GM18873 (cell line): ENCODE measurements around the gene MON1A.

Experiments
- ATAC-seq: cut with Tn5 transposase; IDR thresholded peaks from one replicate; pipeline ENCODE4 v1.9.1; 2021; ENCODE audit warnings: mild to moderate bottlenecking, moderate library complexity, moderate number of reproducible peaks; ENCODE audit not compliant: unreplicated experiment, low FRiP score

MON1A gene

DNA sequence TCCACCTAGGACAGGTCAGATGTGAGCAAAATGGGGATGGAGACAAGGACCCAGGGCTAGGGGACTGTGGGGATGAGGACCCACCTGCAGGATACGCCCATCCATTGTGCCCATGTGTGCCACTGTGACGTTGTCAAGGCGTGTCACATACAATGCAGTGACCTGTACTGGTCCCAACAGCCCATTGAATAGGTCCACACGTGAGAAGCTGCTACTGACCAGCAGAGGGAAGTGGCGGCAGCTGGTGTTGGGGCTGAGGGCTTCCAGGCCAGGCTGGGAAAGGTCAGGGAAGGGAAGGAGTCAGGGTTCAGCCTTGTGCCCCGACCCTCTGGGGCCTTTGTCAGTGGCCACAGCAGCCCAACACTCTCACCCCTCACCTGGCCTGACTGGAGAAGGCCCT lies 30.6 kb downstream of the MON1A start:
- ATAC-seq, result no peak

DNA sequence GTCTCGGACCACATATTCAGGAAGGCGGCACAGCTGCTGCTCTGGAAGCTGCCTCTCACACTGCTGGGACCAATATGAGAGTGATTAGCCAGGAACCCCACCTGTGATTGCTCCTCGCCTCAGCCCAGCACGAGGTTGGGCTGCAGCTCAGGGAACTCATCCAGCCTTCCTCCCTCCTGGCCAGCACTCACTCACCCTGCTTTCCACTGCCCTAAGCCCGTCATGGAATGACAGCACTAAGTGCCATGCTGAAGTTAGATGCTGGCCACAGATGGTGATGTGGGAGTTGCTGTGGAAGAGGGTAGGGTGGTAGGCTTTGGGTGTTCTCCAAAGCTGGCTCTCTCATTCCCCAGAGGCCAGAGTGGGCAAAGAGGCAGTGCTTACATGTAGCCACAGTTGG lies 33.3 kb downstream of the MON1A start:
- ATAC-seq, result no peak

DNA sequence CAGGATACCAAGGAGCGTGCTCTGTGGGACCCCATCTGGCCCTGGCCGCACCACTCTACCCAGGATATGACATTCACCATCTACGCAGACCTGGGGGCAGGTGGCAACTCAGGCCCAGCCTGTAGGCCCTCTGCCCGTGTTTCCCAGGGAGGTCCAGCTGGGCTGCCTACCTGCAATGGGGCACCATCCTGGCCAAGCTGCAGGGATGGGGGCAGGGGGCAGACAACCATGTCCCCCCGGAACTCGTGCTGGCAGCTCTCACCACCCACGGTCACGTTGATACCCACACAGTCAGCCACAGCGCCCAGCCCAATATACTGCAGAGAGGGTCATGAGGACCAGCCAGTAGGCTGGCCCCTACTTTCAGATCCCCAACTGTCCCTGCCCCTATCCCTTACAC lies 33.8 kb downstream of the MON1A start:
- ATAC-seq, result no peak

DNA sequence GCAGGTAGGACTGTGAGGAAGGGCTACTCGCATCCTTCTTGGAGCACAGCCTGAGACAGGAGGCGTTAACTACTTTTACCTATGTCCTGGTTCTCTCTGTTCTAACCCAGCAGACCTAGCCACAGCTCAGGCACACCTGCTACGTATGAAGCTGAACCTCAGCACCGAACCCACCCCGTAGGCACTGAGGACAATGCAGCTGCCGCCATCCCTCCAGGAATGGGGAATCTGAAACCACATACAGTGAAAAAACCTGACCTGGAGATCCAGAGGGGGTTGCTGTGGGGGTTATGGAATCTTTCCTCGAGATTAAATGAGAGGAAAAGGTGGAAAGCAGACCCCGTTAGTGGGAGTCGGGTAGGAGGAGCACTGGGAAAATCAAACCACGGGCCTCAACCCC lies 40.3 kb downstream of the MON1A start:
- ATAC-seq, result no peak

DNA sequence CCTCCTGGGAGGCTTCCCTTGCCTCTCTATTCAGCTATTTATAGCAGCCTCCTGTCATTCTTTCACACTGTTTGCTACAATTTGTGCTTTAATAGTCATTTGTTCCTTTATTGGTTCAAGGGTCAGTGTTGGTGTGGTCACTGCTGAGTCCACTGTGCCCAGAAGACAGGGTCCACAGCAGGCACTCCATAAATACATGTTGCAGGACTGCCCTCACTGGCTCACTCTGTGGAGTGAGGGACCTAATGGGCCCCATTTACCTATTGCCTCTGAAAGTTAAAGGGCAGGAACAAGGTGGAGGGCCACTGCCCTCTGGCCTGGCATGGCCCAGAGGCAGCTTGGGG lies 42.7 kb downstream of the MON1A start:
- ATAC-seq, result no peak

DNA sequence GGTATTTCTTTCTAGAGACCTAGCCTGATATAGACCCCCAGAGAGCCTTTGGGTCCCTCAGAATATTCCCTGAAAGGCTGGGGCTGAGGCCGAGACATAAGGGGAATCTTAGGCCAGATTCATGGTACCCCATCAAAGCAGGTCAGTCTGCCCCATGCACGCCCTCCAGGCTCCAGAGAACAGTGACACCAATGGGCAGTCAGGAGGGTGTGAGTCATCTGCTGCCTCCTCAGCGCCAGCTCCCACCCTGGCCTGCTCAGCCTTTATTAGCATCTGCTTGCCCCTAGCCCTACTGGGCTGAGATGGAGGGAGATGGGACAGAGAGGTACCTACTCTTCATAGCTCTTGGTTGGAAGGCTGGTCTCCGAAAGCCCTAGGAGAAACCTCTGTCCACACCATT lies 45.6 kb downstream of the MON1A start:
- no peak for ATAC-seq

DNA sequence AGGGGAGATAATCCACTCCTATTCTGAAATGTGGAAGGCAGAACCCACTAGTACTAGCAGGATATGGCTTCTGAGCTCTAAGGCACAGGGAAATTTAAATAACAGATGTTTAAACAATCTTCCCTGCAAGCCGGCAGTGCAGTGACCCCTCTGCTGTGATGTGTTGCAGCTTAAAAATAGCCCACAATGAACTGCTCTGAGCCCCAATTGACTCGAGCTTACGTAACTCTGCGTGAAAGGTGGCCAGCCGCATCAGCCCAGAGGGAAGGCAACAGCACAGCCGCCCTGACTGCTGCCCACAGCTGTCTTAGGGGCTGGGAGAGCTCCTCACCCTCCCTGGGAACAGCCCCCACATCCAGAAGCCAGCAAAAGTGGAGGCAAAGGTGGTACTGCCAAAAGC lies 47.4 kb downstream of the MON1A start:
- ATAC-seq, result no peak

DNA sequence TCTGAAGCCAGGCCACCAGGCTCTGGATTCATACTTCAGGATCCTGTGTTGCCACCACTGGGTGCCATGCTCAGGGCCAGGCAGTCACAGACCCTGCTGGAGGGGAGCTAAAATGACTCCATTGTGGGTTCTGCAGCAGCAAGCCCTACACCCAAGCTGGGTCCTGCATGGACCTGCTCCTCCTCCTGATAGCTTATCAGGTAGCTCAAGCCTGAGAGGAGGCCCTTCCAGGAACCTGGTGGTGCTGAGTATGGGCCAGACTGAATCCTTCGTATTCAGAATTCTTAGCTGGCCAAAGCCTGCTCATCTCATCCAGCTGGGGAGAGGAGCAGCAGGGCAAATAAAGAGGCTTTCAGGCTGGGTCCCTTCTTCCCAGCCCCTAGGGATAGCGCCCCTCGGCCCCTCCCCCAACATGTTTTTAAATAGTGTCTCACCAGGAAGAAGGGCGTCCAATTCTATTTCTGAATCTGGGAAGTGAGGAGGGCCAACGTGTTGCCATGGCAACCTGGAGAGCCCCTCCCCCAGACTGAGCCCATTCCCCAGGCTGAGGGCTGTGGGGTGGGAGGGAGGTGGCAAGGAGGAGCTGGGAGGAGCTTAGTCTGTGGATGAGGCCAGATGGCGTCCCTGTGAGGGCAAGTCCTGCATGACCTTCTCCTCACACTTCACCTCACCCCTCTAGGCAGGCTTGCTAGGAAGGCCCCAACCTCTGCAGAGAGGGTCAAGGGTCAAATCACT lies 48.9 kb downstream of the MON1A start:
- no peak for ATAC-seq

DNA sequence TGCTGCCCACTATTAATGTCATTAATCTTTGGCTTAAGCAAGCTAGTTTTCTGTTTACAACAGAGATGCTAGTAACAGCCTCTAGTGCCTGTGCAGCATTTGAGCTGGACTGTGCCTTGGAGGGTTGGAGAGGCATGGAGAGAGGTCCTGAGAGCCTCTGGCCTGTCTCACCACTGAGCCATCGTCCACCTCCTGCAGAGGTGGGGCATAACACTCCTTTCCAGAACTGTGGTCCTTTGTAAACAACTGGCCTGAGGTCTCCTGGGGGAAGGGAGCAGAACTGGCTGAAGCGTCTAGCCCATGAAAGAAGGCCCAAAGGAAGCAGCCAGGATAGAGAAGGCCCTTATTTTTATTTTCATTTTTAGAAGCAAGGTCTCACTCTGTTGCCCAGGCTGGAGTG lies 49.9 kb downstream of the MON1A start:
- no peak for ATAC-seq

DNA sequence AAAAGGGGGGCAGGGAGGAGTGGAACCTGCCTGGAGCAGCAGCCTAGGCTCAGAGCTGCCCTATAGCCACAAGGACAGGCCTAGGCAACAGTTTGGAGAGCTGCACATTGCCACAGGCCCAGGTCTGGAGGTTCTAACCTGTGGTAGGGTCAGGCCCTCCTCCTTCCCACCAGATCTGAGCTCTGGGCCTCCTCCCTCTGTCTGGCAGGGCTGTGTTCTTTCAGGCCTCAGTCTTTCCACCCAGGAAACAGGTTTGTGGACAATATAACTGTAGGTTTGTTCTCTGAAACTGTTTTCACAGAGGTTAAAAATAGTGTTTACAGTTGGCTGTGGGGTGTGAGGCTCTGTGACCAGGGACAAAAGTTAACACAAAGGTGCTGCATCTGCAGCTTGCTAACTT lies 50.9 kb downstream of the MON1A start:
- no peak for ATAC-seq

DNA sequence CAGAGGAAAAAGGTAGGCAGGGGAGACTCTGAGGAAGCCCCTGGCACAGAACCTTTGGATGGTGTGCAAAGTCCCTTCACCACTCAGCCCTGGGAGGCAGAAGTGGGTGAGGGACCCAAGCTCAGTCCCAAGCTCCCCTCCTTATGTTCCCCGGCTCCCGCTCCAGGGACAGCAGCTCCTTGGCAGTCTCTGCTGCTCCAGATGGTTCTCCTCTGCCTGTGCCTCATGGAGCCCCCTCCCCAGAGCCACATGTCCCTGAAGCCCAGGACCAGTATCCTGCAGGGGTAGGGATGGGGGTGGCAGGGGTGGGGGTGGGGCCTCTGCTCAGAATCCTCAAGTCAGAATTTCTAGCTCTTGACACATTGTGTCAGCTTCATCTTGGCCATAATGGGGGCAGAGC lies 51.9 kb downstream of the MON1A start:
- ATAC-seq, result no peak

DNA sequence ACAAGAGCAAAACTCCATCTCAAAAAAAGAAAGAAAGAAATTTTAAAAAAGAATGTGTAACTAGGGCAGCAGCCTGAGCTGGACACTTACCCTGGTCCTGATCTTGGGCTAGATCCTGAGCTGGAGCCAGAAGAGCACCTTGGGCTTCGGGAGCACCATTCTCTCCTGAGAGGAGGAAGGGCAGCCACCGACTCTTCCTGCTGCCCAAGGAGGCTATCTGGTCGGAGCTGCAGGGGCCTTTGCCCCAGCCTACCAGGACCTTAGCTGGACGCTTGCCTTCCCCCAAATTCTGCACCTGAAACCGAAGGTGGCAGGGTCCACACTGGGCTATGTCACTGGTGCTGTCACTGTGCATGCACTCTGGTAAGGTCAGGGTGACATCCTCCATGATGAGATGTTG lies 53.0 kb downstream of the MON1A start:
- no peak for ATAC-seq

DNA sequence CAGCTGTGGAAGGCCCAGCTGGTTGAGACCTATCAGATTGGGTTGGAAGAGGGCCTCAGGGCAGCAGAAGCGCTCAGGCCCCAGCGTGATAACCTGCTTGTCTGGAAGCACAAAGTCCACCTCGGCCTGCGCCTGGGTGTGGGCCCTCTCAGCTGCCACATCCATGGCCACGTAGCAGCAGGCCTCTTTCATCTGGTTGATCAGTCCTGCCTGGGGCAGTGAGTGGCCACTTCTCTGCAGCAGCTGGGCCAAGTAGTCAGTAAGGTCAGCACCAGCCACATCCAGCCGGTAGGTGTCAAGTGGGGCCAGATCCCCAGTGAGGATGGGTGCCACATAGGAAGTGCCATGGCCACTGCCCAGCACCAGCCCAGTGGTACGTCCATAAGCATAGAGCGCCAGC lies 56.0 kb downstream of the MON1A start:
- no peak for ATAC-seq

DNA sequence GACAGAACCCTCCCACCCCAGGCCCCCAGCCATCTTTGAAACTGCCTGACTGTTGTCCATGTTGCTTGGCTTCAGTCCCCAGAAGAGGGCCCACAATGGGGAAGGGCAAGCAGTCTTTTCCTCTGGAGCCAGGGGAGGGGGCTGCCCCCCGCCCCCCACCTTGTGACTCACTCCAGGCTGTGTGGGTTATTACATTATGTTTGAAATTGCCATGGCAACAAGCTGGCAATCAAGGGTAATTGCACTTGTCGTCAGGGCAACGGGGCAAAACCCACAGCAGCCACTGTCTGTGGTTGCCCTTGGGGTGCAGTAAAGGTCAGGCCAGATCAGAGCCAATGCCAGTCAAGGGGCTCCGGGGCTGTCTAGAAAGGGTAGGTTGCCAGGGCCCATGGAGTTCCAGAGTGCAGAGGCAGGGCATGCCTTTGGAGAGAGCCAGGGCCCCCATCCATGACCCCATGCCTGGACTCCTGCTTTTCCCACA lies 56.8 kb downstream of the MON1A start:
- no peak for ATAC-seq

DNA sequence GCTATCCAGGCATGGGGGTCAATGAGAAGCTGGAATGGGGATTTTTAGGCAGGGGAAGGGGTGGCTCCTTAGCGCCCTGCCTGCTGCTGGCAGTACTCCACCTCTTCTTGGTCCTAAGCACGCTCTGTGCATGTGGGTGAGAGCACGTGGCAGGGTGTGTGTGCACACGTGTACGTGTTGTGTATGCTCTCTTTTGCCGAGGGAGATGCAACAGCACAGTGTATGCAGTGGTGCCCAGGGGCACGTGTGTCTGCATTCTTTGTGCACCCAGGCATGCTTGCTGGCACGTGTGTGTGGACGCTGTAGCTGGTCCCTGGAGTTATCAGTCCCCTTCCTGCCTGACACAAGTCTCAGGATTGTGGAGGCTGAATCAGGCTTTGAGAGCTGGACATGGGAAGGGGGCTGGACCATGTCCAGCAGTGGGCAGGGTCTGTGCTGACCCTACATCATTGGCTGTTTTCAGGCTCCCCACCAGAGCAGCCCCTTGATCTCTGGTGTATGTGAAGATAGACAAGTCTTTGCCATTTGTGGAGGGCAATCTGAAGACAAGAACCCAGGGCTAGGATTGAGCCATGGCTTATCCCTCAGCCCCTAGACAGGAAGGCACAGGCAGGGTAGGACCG lies 58.0 kb downstream of the MON1A start:
- ATAC-seq, result no peak

DNA sequence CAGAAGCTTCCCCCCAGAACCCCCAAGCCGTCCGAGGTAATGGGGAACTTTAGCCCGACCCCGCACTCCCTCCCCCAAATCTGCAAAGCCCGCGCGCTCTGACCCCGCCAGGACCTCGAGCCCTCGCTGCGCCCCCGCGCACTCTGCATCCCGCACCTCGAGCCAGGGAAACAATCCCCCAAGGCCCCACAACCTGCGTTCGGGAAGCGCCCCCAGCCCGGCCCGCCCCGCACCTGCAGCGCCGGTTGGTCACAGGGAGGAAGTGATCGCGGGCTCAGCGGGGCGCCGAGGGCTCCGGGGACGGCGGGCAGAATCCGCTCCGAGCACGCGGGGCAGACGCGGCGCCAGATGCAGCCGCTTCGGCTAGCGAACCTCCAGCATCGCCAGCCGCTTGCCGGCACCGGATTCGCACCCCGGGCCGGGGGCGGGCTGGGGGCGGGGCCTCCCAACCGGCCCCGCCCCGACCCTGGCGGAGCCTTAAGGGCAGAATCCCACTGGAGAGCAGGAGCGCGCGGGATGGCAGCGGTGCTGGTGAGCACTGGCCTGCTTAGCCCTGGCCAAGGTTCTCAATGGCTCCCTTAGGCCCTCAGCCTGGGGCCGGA lies 60.0 kb downstream of the MON1A start, which contains the start of gene CAMKV:
CAMKV (minus strand) TSS at position 382 of the 602 bp plus-strand sequence. CDS start 7,518 bp downstream, outside the sequence.
- ATAC-seq, result no peak

DNA sequence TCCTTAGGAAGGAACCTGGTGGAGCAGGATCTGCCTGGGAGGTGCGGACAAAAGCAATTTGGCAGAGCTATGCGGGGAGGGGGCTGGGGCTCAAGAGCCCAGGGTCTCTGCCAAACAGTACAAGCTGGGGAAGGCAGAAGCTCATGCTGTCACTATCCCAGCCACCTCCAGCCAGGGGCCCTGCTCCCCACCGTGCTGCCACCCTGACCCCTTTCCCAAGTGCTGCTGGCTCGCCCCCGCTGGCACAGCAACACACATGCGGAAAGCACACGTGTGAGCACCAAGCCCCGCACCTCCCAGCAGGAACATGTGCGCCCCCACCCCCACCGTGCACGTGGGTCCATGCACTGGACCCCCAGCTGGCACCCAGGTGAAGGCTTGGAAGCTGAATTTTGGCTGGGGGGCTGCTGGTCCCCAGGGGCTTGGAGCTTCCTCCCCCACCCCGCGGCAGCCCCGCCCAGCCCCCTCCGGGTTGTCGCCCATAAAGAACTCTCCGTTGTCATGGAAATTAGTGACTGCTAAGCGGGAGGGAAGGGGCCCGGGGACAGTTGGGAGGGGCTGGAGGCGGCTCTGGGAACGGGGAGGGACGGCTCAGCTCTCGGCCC lies 60.6 kb downstream of the MON1A start:
- ATAC-seq, result no peak

DNA sequence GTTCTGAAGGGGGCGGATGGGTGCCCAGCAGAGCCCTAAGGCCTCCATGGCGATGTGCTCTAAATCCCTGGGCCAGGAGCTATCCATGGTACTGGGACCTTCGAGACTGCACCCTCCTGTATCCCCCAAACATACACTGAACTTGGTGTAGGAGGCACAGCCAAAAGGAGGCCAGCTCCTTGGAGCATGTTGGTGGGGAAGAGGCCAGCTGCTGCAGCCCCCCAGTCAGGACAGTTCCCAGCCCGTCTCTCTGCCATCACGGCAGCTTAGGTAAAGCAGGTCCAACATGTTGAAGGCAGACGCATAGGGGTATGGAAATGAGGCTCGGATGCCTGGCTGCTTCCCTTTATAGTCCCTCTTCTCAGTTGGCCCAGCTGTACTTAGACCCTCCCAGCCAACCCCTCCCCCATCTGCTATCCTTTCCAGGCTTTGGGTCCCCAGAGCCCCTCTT lies 61.7 kb downstream of the MON1A start:
- ATAC-seq, result no peak

DNA sequence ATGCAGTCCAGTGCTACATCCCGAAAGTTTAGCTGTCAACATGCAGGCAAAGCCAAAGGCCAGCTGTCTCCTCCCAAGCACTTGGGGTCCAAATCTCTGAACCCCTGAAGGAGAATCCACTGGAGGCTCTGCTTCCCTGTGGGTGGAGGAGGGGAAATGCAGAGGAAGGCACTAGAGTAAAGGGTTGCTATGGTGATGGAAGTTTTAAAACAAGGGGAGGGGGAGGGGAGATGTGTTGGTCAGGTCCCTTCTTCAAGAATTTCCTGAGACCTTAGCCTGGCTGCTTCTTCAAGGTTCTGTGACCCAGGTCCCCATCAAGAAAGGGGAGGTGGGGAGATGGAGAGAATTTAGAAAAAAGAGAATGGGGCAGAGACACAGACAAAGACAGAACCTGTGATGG lies 62.2 kb downstream of the MON1A start:
- ATAC-seq, result no peak

DNA sequence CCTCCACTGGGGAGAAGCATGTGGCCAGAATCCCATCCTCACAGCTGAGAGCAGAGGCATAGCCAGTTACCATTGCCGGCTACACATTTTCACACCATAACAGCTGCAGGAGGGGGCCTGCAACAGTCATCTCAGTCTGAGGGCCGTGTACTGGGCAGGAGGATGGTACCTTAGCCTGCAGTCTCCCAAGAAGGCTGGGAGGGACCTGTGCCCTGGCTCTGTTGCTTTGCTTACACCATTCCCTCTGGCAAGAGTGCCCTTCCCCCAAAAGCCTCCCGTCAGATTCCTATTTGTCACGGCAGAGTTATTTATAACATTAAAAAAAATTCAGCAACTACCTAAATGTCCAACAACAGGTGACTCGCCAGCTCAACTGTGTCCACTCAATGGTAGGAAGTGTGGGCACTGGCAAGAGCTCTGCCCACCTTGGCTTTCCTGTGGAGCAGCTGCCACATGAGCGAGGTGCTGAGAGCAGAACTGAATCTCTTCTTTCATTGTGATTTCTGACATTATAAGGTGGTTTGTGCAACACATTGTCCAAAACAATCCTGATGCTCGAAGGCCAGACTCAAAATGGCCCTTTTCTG lies 64.3 kb downstream of the MON1A start:
- no peak for ATAC-seq

DNA sequence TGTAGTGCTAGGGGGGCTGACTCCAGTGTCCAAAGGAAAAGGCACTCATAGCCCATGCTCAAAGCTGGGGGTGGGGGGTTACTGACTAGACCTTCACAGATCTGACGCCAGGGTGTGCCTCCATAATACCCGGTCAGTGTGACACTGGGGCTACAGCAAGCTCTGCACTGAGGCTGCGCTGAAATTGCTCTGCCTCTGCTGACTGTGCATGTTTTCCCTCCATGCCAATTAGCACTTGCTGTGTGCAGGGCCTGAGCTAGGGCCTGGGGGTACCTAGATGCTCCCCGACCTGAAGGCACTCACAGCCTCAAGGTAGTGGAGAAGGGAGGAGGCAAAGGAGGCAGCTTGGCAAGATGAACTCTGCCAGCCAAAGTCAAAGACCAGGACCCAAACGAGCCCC lies 65.1 kb downstream of the MON1A start:
- no peak for ATAC-seq
